Inflammatory macrophage treated with lipopolysaccharide for 4 hours (primary cell): ENCODE data around the gene ADCY4.
"Not testable (repeated sequence)": the region's sequence is repeated elsewhere in the genome, so short reads cannot be mapped to it uniquely, and the experiment has no call there.

Experiments used
- DNase-seq: peaks from one replicate; pipeline ENCODE4 v3.0.0-alpha.2; 2020

ADCY4 gene

DNA sequence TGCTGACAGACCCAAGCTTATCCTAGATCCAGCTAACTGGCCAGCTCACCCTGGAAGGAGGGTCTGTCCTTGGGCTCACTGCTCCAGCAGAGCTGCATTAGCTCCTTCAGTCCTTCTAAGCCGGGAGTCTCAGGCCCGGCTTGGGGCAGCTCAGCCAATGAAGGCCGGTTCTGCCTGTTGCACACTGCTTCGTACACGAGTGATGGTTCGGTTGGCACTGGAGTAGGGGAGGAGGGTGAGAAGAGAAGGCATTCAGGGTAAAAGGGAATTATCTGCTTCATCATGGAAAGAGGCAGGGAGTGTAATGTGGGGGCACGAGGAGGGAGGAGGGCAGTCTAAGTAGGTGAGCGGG is 2.9 kb upstream of the ADCY4 start:
- no peak for DNase-seq

DNA sequence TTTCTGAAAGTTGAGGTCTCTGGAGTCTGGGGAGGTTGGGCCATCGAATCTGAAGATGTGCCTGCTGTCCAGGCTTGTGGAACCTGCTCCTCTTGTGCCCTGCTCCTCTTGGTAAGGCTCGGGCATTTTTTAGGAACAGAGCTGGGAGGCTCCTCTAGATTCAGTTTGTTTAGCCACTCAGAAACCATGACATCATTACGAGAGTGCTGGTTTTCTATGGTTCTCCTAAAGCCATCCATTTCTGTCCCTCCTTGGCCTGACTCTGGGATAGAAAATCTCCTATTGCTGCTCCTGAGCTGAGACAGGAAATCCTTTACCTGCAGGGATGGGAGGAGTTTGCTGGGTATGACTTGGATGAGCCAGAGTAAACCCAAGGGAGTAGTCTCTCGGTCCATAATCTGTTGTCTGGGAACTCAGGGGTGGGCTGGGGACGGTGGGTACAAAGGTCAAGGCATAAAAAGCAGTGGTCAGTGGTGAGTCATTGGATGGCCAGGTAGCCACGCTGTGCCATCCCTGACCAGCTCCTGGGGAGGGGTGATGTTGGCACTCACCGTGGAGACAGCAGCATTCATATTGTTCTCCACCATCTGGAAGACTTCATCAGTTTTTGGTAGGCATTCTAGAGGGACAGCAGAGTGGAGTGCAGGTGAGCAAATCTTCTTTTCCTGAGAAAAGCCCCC is 2.4 kb upstream of the ADCY4 start:
- no peak for DNase-seq

DNA sequence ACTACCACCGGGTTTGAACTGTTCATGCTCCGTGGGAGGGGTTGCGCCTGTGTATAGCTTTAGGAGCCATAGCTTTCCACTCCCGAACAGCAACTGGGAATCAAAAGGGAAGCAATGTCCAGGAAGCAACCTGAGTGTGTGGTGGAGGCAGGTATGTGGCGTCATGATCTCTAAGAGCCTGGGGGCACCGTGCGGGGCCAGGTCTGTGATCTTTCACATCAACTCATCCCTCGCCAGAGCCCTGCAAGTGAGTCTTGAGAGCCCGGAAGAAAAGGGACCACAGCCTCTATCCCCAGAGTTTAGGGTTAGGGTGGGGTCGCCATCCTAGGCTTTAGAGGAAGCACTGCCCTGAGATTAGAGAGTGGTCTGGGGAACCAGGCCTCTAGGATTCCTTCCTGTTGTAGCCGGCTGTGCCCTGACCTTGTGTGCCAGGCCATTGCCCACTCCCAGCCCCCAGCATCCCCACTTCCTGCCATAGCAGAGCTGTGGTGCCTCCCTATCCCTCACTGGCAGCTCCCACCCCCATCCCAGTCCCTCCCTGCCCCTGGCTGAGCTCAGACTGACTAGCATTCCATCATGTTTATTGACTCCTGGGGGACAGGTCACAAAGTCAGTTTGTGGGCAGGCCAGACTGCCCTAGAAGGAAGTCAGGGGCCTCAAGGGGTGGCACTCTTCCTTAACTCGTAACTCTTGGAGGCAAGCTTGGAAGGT is 745 bp upstream of the ADCY4 start:
- DNase-seq = no peak

DNA sequence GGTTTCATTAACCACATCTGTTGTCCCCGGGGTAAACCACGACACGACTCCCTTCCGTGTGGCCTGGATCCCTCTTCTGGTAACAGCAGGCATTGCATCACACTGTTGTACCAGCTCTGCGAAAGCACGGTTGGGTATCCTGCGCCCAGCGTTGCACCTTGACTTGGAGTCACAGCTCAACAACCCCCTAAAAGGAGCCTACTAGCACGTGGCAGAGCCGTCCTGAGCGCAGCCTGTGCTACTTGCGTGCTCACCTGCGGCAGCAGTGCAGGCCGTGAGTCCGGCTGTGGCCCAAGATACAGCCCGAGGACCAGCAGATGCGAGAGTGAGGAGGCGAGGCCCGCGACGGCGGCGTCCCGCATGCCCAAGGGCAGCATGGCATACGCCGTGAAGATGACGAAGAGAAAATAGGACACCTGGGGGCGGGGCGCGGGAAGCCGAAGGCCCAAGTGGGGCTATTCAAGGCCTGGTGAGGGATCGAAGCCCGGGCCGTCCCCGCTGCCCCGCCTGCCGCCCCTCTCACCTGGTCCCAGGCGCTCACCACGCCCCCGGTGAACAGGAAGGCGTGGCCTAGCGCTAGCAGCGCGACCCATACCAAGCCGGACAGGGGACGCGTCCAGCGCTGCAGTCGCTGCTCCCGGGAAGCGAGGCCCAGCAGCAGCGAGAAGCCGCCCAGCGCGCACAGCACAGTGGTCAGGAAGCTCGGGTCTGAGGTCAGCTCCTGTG is 2.4 kb downstream of the ADCY4 start:
- peak; percentile 68 for DNase-seq

DNA sequence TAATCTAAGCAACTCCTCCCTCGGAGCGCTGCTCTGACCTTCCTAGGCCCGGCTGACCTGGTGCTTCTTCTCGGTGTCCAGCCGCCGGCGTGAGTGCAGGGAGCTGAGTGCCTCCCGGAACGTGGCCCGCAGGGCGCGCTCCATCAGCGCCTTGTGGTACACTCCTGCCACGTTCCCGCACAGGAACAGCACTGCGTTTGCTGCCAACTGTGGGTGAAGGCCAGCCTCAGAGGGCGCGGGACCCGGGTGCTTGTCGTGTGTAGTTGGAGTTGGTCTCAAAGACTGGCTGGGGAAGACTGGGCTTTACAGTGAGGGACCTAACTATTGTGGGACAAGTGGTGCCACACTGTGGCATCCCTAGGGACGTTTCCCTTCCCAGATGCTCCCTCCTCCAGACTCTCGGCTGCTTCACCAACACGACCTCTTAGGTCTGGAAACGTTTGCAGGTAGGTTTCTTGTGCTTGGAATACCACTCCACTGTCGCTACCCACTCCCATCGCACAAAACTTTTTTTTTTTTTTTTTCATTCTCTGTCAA is 3.1 kb downstream of the ADCY4 start:
- no peak for DNase-seq

DNA sequence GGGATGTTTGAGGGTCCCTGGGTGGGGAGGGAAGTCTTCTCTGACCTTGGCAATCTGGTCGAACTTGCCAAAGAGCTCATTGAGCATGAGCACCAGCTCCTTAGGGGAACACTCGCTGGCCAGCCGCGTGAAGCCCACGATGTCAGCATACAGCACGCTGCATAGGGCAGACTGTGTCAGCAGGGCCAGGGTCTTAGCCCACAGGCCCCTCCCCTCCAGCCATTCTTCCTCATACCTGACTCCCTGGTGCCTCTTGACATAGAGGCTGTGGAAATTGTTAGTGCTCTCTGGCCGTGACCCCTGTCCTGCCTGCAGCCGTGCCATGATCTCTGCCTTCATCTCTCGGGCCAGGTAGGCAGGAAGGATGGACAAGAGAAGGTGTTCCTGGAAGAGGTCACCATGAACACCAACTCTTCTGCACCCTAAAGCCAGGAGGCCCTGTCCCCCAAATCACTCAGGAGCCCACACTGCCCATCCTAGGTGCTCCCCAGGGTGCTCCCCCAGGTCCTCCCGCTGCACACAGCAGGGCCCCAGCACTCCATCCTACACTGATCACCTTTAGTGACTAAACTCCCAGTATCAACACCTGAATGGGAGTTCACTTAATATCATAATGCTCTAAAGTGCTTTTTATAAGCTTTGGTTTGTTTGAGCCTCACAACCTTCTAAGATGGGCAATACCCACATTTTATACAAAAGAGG is 3.7 kb downstream of the ADCY4 start:
- DNase-seq = no peak

DNA sequence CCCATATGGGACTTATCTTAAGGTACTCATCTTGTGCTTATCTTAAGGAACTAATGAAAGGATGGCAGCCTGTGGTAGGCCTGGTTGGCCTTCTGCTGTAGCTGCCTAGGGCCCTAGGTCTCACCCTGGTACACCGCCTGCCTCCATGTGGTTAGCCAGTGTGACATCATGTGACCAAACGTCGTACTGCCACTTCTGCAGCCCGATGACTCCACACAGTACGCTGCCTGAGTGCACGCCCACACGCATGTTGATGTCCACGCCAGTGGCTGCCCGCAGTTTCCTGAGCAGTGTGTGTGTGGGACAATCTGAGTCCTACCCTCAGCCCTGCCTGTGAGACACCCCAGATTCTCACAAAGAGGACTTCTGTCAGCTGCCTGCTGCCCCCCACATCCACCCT is 5.1 kb downstream of the ADCY4 start:
- DNase-seq = peak; percentile 97

DNA sequence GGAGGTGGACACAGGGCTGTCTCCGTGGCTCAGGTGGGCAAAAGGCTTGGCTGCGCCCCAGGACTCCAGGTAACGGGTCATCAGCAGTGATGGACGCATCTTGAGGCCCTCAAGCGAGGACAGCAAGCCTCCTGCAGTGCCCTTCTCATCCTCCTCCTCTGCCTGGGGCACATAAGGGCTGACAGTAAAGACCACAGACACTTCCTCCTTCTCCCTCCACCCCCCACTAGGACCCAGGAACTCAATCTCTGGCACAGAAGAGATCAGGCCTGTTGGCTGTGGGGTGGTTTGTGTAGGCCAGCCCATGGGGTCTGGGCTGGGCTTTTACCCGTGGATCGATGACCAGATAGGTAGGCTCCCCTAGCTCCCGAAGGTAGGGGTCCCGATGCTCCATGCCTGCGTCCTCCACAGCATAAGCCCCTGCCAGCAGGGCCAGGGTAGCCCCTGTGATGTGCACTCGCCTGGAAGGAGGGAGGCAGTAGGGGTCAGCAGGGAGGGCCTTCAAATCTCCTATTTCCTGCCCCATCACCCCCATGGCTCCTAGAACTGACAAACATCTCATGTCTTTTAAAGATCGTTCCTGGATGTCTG is 5.7 kb downstream of the ADCY4 start:
- DNase-seq = no peak

DNA sequence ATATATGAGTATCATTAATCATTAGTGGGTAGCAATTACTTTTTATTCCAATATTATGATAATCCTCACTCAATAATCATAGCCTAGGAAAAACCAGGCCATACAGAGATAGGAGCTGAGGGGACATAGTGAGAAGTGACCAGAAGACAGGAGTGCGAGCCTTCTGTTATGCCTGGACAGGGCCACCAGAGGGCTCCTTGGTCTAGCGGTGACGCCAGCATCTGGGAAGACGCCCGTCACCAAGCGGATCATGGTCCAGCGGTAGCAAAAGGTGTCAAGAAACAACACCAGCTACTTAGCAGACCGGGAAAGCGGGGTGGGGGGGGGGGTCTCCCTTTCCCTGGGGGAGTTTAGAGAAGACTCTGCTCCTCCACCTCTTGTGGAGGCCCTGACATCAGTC is 7.0 kb downstream of the ADCY4 start:
- not testable (repeated sequence) for DNase-seq

DNA sequence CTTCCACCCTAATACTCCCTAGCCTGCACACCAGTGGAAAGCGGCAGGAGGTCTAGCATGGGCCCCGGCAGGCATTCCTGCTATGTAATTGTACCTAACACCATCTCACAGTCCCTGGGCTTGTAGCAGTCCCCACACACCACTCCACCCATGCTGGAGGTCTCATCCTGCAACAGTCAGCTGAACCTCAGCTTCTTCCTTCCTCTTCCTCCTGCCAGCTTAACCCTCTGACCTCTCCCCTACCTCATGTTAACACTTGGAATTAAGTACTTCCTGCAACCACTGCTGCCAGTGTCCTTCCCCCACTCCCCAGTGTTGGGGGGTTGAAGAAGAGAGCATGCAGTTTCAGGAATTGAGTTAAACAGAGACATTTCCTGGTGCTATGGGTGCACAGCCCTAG is 7.6 kb downstream of the ADCY4 start:
- no peak for DNase-seq

DNA sequence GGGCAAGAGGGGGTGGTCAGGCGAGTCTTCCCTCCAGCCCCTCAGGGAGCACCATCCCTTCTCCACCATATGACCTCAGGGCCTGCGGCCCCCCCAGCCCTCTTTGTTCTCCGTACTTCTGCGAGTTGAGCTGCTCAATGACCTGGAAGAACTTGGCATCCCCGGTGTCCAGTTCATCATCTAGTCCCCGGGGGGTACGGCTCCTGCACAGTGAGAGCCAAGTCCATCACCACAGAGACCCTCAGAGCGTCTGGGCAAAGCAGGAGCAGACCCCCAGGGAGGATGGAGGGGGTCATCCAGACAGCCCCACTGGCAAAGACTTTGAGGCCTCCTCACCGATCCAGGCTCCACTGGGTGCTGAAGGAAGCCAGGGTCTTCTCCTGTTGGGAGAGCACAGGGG is 8.9 kb downstream of the ADCY4 start:
- DNase-seq = no peak

DNA sequence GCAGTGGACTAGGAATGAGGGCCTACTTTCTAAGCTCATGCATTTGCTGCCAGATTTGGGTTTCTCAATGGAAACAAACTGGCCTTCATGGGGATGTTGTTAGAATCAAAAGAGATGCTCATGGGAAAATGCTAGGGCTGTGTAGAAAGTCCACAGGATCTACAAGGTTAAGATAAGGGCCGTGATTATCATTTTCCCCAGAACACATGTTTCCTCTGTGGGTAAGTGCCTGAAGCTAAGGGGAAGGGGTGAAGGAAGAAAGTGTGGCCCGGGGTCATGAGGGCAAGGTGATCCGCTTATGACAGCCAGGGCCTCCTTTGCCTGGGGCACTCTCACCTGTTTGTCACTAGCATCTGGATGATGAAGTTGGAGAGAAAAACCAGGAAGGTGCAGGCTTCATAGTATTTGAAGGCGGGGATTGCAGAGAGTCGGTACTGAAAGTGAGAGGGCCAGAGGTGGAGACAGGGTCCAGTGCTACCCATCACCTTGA is 9.8 kb downstream of the ADCY4 start:
- no peak for DNase-seq

DNA sequence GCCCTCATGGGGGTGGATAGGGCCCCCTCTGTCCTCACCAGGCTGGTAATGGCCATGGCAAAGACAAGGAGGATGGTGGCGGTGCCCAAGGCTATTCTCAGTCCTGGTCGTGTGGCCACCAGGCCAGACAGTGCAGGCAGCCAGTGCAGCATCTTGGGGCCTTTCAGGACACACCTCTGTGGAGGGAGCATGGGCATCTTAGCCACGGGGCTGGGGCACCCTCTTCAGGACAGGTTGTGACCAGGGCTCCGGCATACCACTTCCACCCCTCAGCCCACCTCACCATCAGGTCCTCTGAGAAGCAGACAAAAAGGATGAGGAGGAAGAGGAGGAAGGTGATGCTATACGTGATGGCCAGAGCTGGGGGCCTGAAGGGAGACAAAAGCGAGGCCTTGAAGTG is 10.8 kb downstream of the ADCY4 start:
- DNase-seq = no peak

DNA sequence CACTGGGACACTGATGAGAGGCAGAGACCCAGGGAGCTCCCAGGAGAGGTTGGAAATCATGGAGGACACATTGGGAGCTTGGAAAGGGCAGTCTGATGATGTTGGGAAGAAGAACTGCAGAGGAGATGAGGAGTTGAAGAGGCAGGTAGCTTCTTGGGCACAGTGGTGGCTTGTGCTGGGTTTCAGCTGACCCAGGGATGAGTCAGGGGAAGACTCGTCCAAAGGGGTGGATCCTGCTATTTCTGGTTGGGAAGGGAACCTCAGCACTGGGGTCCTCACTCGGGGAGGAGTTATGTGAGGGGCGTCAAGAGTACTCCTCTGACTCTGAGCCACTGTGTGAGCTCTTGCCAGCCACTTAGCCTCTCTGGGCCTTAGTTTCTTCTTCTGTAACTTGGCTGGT is 11.5 kb downstream of the ADCY4 start:
- DNase-seq = no peak

DNA sequence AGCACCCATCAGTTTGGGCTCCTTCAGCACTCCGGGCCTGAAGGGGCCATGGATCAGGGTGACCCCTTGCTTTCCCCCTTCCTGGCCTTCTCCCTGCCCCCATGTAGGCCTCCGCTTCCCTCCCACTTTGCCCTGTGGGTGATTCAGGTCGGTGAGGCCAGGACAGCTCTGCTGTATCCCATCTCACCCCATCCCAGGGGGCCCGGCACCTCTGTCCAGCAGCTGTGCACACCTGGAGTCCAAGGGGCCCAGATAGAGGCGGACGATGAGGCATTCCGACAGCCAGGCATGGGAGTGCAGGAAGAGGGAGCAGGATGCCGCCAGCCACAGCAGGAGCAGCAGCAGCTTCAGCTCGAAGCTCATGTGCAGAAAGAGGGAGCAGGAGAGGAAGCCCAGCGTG is 12.2 kb downstream of the ADCY4 start:
- DNase-seq = no peak

DNA sequence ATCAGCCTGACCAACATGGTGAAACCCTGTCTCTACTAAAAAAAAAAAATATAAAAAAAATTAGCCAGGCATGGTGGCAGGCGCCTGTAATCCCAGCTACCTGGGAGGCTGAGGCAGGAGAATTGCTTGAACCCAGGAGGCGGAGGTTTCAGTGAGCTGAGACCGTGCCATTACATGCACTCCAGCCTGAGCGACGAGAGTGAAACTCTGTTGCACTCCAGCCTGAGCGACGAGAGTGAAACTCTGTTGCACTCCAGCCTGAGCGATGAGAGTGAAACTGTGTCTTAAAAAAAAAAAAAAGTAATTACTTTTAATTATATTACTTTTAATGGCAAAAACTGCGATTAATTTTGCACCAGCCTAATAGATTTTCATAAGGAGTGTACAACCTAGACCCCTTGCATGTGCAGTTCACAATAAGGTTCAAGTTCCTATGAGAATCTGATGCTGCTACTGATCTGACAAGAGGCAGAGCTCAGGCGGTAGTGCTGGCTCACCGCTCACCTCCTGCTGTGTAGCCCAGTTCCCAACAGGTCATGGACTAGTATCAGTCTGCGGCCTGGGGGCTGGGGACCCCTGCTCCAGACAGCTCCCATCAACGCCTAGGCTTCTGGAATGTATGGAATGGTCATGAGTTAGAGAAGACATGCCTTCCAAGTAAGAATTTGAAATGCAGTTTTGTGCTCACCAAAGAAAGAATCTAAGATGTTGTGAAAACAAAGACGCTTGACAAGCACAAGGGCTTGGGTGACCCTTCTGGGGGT is 13.5 kb downstream of the ADCY4 start:
- DNase-seq = no peak

DNA sequence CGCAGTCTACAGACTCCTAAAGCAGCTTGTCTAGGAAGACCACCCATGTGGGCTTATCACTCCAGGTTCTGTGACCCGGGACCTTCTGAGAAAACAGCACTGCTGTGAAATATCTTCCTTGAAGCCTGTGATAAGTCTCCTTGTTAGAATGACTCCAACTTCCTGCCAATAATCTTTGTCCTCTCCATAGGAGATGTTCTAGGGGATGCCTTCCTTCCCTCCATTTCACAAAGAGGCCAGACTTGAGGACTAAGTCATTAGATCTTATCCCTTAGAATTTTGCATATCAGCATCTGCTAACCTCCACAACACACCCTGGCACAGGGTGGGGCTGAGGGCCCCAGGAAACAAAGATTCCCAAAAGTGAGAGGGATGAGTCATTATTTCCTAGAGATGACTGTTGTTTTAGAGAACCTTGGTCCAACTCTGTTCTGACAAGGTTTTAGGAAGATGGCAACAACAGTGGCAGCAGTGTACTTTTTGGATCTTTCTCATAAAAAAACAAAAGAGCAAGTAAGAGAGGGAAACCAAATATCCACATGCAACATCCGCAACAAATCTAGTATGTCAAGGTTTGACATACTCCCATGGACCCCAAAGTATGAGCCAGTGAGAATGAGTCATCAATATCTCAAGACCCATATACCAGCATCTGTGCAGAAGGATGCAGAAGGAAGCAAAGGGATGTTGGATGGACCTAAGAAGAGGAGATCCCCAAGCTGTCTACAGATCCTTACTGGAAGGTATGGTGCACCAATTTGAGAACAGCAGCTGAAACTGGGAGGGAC is 17.5 kb downstream of the ADCY4 start:
- DNase-seq = peak; percentile 42

DNA sequence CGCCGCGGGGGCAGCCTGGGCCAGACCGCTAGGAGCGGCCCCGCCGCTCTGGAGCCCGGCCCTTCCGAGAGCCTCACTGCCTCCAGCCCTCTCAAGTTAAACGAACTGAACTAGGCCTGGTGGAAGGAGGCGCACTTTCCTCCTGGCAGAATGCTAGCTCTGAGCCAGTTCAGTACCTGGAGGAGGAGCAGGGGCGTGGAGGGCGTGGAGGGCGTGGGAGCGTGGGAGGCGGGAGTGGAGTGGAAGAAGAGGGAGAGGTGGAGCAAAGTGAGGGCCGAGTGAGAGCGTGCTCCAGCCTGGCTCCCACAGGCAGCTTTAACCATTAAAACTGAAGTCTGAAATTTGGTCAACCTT is 18.3 kb downstream of the ADCY4 start:
- no peak for DNase-seq

DNA sequence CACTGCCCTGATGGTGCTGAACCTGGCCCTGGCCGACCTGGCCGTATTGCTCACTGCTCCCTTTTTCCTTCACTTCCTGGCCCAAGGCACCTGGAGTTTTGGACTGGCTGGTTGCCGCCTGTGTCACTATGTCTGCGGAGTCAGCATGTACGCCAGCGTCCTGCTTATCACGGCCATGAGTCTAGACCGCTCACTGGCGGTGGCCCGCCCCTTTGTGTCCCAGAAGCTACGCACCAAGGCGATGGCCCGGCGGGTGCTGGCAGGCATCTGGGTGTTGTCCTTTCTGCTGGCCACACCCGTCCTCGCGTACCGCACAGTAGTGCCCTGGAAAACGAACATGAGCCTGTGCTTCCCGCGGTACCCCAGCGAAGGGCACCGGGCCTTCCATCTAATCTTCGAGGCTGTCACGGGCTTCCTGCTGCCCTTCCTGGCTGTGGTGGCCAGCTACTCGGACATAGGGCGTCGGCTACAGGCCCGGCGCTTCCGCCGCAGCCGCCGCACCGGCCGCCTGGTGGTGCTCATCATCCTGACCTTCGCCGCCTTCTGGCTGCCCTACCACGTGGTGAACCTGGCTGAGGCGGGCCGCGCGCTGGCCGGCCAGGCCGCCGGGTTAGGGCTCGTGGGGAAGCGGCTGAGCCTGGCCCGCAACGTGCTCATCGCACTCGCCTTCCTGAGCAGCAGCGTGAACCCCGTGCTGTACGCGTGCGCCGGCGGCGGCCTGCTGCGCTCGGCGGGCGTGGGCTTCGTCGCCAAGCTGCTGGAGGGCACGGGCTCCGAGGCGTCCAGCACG is 18.9 kb downstream of the ADCY4 start:
- DNase-seq = no peak

DNA sequence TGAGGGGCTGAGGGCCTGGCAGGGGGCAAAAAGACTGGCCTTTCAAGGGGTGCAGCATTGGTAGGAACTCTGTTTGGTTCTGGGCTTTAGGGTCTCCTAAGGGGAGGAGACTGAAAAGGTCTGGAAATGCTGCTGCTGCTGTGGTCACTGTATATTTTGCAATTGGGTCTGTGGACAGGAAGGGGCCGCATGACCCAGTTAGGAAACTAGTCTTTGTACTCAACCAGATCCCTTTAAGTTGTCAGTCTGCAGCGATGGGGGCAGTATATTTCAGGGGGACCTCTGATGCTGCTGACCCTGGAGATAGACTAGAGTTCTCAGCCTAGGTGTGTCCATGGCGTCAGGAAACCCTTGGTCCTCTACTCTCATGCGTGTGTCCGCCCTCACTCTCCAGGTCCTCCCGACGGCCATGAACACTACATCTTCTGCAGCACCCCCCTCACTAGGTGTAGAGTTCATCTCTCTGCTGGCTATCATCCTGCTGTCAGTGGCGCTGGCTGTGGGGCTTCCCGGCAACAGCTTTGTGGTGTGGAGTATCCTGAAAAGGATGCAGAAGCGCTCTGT is 19.5 kb downstream of the ADCY4 start:
- DNase-seq = peak; percentile 43
